Motor neuron (in vitro differentiated cells): Measurements from ENCODE around the gene ADAM12. TPM values are rescaled to one million over a fixed set of nuclear protein-coding genes. Genes with fewer than 3 reads are reported as not detected.

Experiments used
- ATAC-seq, 8 experiments: fragments of 200-7000 bp; cut with Tn5 transposase; replicated peaks in 6 of 8; 2 replicates each; pipeline ENCODE4 v1.8.0; 2021; ENCODE audit warnings: mild to moderate bottlenecking in 8 of 8, moderate library complexity in 8 of 8
- H3K27ac ChIP-seq, 2 donors: fragments of 250-450 bp; sonication (Bioruptor Pico); 2 replicates each; pipeline ENCODE4 v1.9.0; 2021; ENCODE audit warnings: antibody characterized with exemption in 2 of 2, mild to moderate bottlenecking in 2 of 2, moderate library complexity in 1 of 2
- H3K4me1 ChIP-seq, 2 donors: fragments of 250-450 bp; sonication (Bioruptor Pico); replicated peaks in 1 of 2; 2 replicates each; pipeline ENCODE4 v1.6.1; 2021; ENCODE audit warnings: antibody characterized with exemption in 2 of 2, mild to moderate bottlenecking in 2 of 2, moderate library complexity in 1 of 2
- H3K4me3 ChIP-seq, 5 donors: fragments of 250-450 bp; sonication (Bioruptor Pico); 2 replicates each; pipeline ENCODE4 v1.9.0; 2021; ENCODE audit warnings: antibody characterized with exemption in 5 of 5, mild to moderate bottlenecking in 5 of 5, moderate library complexity in 4 of 5
- WGBS, 10 experiments: fragments of 450-650 bp; shearing (Covaris generic); methylation state at CpG; one replicate each; pipeline ENCODE4 v1.0.0; 2022; 5-methylcytosine and 5-hydroxymethylcytosine counted together
- in situ Hi-C, 9 experiments: fragments of 400-800 bp; cut with MboI; loops; one replicate each; pipeline ENCODE4 v1.15.0; 2021; ENCODE audit warnings: low sequenced_read_pairs in 9 of 9, low pct_unique_long_range_greater_than_20kb in 2 of 9; ENCODE audit not compliant: unreplicated experiment in 9 of 9
- total RNA-seq, 8 experiments: library from RNA; unstranded; fragments of 300-600 nt; gene quantifications; 2 replicates each; pipeline versions ENCODE4 v1.2.3 to v1.2.4, GENCODE V29; 2022

ADAM12 gene
- total RNA-seq, 8 experiments from 2014 or later: 0.63 to 62.9 (median 5.5) TPM

GRCh38 chr10:126137562-126138221 is 250.6 kb downstream of the ADAM12 start:
- 21 to 100% (median 95%) methylated on average over 3 to 4 of the region's 4 CpGs for WGBS, 10 experiments
- in situ Hi-C loops: loop anchor here in 1 of 9 experiments (25.0 kb wide), 1 partner anchor 250 kb away; the partner anchor contains the start of gene ADAM12
- Histone ChIP-seq H3K4me1 (peaks cover 0 to 24% of the 10 kb centered on the region in 2 donors), H3K4me3 (no peak overlapping the region), H3K27ac (no peak overlapping the region)
- ATAC-seq: no peak

- Histone ChIP-seq H3K4me3 (no peak overlapping the region), H3K4me1 (peaks cover 12 to 36% of the 10 kb centered on the region in 2 donors), H3K27ac (no peak overlapping the region)
- 23 to 92% (median 69%) methylated on average over 3 to 7 of the region's 8 CpGs for WGBS, 10 experiments
- no peak for ATAC-seq
- in situ Hi-C loops: loop anchor here in 1 of 9 experiments (25.0 kb wide), 1 partner anchor 251 kb away; the partner anchor contains the start of gene ADAM12
These were observed 252.2 kb downstream of the ADAM12 start for GRCh38 chr10:126135941-126136595.

GRCh38 chr10:126135177-126135576 is 253.1 kb downstream of the ADAM12 start:
- H3K4me1 ChIP-seq: peaks cover 21 to 45% of the 10 kb centered on the region in 2 donors
- WGBS, 10 experiments: 71 to 100% (median 90%) methylated on average over 1 to 3 of the region's 4 CpGs; no CpG with 5 or more reads in 3 of the 10 experiments
- ATAC-seq: no peak
- in situ Hi-C loops: loop anchor here in 1 of 9 experiments (25.0 kb wide), 1 partner anchor 252 kb away; the partner anchor contains the start of gene ADAM12
- H3K27ac ChIP-seq: no peak overlapping the region
- H3K4me3 ChIP-seq: no peak overlapping the region

- peaks cover 25 to 50% of the 10 kb centered on the region in 2 donors for H3K4me1 ChIP-seq
- no peak overlapping the region for H3K4me3 ChIP-seq
- whole genome bisulfite sequencing, 10 experiments: 0 to 86% (median 70%) methylated on average over 1 to 6 of the region's 6 CpGs; no CpG with 5 or more reads in 1 of the 10 experiments
- ATAC-seq: peak in 3 of 8 experiments; percentile 81 to 93 (median 91)
- in situ Hi-C loops: loop anchor here in 1 of 9 experiments (25.0 kb wide), 1 partner anchor 253 kb away; the partner anchor contains the start of gene ADAM12
- no peak overlapping the region for H3K27ac ChIP-seq
These were observed 254.2 kb downstream of the ADAM12 start for GRCh38 chr10:126133906-126134656.

- Histone ChIP-seq H3K4me3 (no peak overlapping the region), H3K27ac (no peak overlapping the region), H3K4me1 (peaks cover 25 to 50% of the 10 kb centered on the region in 2 donors)
- in situ Hi-C loops: loop anchor here in 1 of 9 experiments (25.0 kb wide), 1 partner anchor 254 kb away; the partner anchor contains the start of gene ADAM12
- no peak for ATAC-seq
- WGBS, 10 experiments: 94 to 100% (median 95%) methylated on average over 1 to 9 of the region's 9 CpGs; no CpG with 5 or more reads in 5 of the 10 experiments
These were observed 255.1 kb downstream of the ADAM12 start for GRCh38 chr10:126133082-126133620.

GRCh38 chr10:126131341-126131740 is 256.9 kb downstream of the ADAM12 start:
- 0 to 93% (median 20%) methylated on average over 1 to 4 of the region's 4 CpGs; no CpG with 5 or more reads in 3 of the 10 experiments for whole genome bisulfite sequencing, 10 experiments
- ATAC-seq: peak in 6 of 8 experiments; percentile 22 to 99 (median 98)
- peak overlapping the region; percentile 78 to 88 for H3K27ac ChIP-seq
- no peak overlapping the region for H3K4me3 ChIP-seq
- H3K4me1 ChIP-seq: peaks cover 25 to 47% of the 10 kb centered on the region in 2 donors
- in situ Hi-C loops: loop anchor here in 1 of 9 experiments (25.0 kb wide), 1 partner anchor 256 kb away; the partner anchor contains the start of gene ADAM12

GRCh38 chr10:126130271-126130710 is 258.0 kb downstream of the ADAM12 start:
- Histone ChIP-seq H3K4me3 (no peak overlapping the region), H3K4me1 (peaks cover 25 to 40% of the 10 kb centered on the region in 2 donors), H3K27ac (peak overlapping the region; percentile 5 to 15)
- in situ Hi-C loops: loop anchor here in 1 of 9 experiments (25.0 kb wide), 1 partner anchor 257 kb away; the partner anchor contains the start of gene ADAM12
- no peak for ATAC-seq
- WGBS, 10 experiments: 17 to 96% (median 60%) methylated on average over 1 to 5 of the region's 9 CpGs; no CpG with 5 or more reads in 1 of the 10 experiments

- H3K4me1 ChIP-seq: peaks cover 35 to 43% of the 10 kb centered on the region in 2 donors
- in situ Hi-C loops: loop anchor here in 1 of 9 experiments (25.0 kb wide), 1 partner anchor 258 kb away; the partner anchor contains the start of gene ADAM12
- no peak overlapping the region for H3K4me3 ChIP-seq
- no peak for ATAC-seq
- H3K27ac ChIP-seq: no peak overlapping the region
- 40 to 100% (median 91%) methylated on average over 1 to 4 of the region's 7 CpGs; no CpG with 5 or more reads in 2 of the 10 experiments for WGBS, 10 experiments
These were observed 259.3 kb downstream of the ADAM12 start for GRCh38 chr10:126129026-126129425.

GRCh38 chr10:126128581-126128980 is 259.7 kb downstream of the ADAM12 start:
- H3K4me3 ChIP-seq: no peak overlapping the region
- ATAC-seq: no peak
- 77 to 100% (median 100%) methylated on average over 1 to 7 of the region's 21 CpGs; no CpG with 5 or more reads in 4 of the 10 experiments for WGBS, 10 experiments
- H3K4me1 ChIP-seq: peaks cover 38 to 47% of the 10 kb centered on the region in 2 donors
- in situ Hi-C loops: loop anchor here in 1 of 9 experiments (25.0 kb wide), 1 partner anchor 259 kb away; the partner anchor contains the start of gene ADAM12
- H3K27ac ChIP-seq: no peak overlapping the region

GRCh38 chr10:126127481-126128029 is 260.7 kb downstream of the ADAM12 start:
- WGBS, 10 experiments: 57 to 96% (median 75%) methylated on average over 1 to 6 of the region's 7 CpGs; no CpG with 5 or more reads in 1 of the 10 experiments
- Histone ChIP-seq H3K4me3 (no peak overlapping the region), H3K27ac (no peak overlapping the region), H3K4me1 (peaks cover 43 to 53% of the 10 kb centered on the region in 2 donors)
- no peak for ATAC-seq
- in situ Hi-C loops: loop anchor here in 1 of 9 experiments (25.0 kb wide), 1 partner anchor 260 kb away; the partner anchor contains the start of gene ADAM12

GRCh38 chr10:126126866-126127265 is 261.4 kb downstream of the ADAM12 start:
- Histone ChIP-seq H3K4me1 (peaks cover 38 to 49% of the 10 kb centered on the region in 2 donors), H3K4me3 (no peak overlapping the region), H3K27ac (no peak overlapping the region)
- 89 to 100% (median 95%) methylated on average over 1 to 3 of the region's 4 CpGs; no CpG with 5 or more reads in 7 of the 10 experiments for WGBS, 10 experiments
- in situ Hi-C loops: loop anchor here in 1 of 9 experiments (25.0 kb wide), 1 partner anchor 260 kb away; the partner anchor contains the start of gene ADAM12
- ATAC-seq: no peak
